ENCODE results near the gene EXOC3L4.
"Not testable (repeated sequence)": the region's sequence is repeated elsewhere in the genome, so short reads cannot be mapped to it uniquely, and the experiment has no call there.

The EXOC3L4 gene

GRCh38 chr14:103107941-103108748 lies 13.6 kb downstream of the EXOC3L4 start:
- H3K4me3 ChIP-seq (ENCODE audit: insufficient read depth, low read depth, low read length), result no peak overlapping the region
- WGBS, 2 experiments, result 61 to 62% methylated on average over 28 of the region's 28 CpGs
- peaks cover 45% of the 10 kb centered on the region for H3K27me3 ChIP-seq (ENCODE audit: control insufficient read depth, insufficient read depth, low read length, poor library complexity, severe bottlenecking)
- peaks cover 43% of the 10 kb centered on the region for H3K4me1 ChIP-seq (ENCODE audit: control insufficient read depth, insufficient read depth, low read length)
- no peaks in the 10 kb centered on the region for H3K9me3 ChIP-seq (ENCODE audit: control insufficient read depth, low read length)
- H3K27ac ChIP-seq (ENCODE audit: insufficient read depth, low read depth, low read length, poor library complexity, severe bottlenecking), result no peak overlapping the region
- no peaks in the 10 kb centered on the region for H3K36me3 ChIP-seq (ENCODE audit: control insufficient read depth, insufficient read depth, low read length)

- no peak overlapping the region for H3K4me3 ChIP-seq (ENCODE audit: insufficient read depth, low read depth, low read length)
- no peak overlapping the region for H3K27ac ChIP-seq (ENCODE audit: insufficient read depth, low read depth, low read length, poor library complexity, severe bottlenecking)
- WGBS, 2 experiments, result 32 to 40% methylated on average over 7 to 8 of the region's 9 CpGs
- H3K36me3 ChIP-seq (ENCODE audit: control insufficient read depth, insufficient read depth, low read length), result no peaks in the 10 kb centered on the region
- H3K4me1 ChIP-seq (ENCODE audit: control insufficient read depth, insufficient read depth, low read length), result peaks cover 38% of the 10 kb centered on the region
- H3K9me3 ChIP-seq (ENCODE audit: control insufficient read depth, low read length), result no peaks in the 10 kb centered on the region
- H3K27me3 ChIP-seq (ENCODE audit: control insufficient read depth, insufficient read depth, low read length, poor library complexity, severe bottlenecking), result peaks cover 39% of the 10 kb centered on the region
Observed at GRCh38 chr14:103108749-103109207, 14.3 kb downstream of the EXOC3L4 start.

- Histone ChIP-seq H3K4me1 (ENCODE audit: control insufficient read depth, insufficient read depth, low read length) (peaks cover 33% of the 10 kb centered on the region), H3K27ac (ENCODE audit: insufficient read depth, low read depth, low read length, poor library complexity, severe bottlenecking) (no peak overlapping the region)
Observed at GRCh38 chr14:103109535-103110441, 15.3 kb downstream of the EXOC3L4 start.

GRCh38 chr14:103110681-103111231 lies 16.2 kb downstream of the EXOC3L4 start:
- H3K27me3 ChIP-seq (ENCODE audit: control insufficient read depth, insufficient read depth, low read length, poor library complexity, severe bottlenecking), result peaks cover 20% of the 10 kb centered on the region
- no peaks in the 10 kb centered on the region for H3K36me3 ChIP-seq (ENCODE audit: control insufficient read depth, insufficient read depth, low read length)
- no peak overlapping the region for H3K27ac ChIP-seq (ENCODE audit: insufficient read depth, low read depth, low read length, poor library complexity, severe bottlenecking)
- 24 to 30% methylated on average over 14 of the region's 14 CpGs for WGBS, 2 experiments
- H3K9me3 ChIP-seq (ENCODE audit: control insufficient read depth, low read length), result no peaks in the 10 kb centered on the region
- no peak overlapping the region for H3K4me3 ChIP-seq (ENCODE audit: insufficient read depth, low read depth, low read length)
- peaks cover 32% of the 10 kb centered on the region for H3K4me1 ChIP-seq (ENCODE audit: control insufficient read depth, insufficient read depth, low read length)

More at GRCh38 chr14:103109535-103110441, 15.3 kb downstream of the EXOC3L4 start:
- H3K27me3 ChIP-seq (ENCODE audit: control insufficient read depth, insufficient read depth, low read length, poor library complexity, severe bottlenecking), result peaks cover 28% of the 10 kb centered on the region
- no peak overlapping the region for H3K4me3 ChIP-seq (ENCODE audit: insufficient read depth, low read depth, low read length)
- no peaks in the 10 kb centered on the region for H3K36me3 ChIP-seq (ENCODE audit: control insufficient read depth, insufficient read depth, low read length)
- 11 to 14% methylated on average over 32 of the region's 32 CpGs for WGBS, 2 experiments
- H3K9me3 ChIP-seq (ENCODE audit: control insufficient read depth, low read length), result no peaks in the 10 kb centered on the region

GRCh38 chr14:103111232-103111868 lies 16.8 kb downstream of the EXOC3L4 start:
- H3K27ac ChIP-seq (ENCODE audit: insufficient read depth, low read depth, low read length, poor library complexity, severe bottlenecking), result no peak overlapping the region
- WGBS, 2 experiments, result 71% methylated on average over 6 of the region's 6 CpGs
- H3K4me1 ChIP-seq (ENCODE audit: control insufficient read depth, insufficient read depth, low read length), result peaks cover 32% of the 10 kb centered on the region
- no peak overlapping the region for H3K4me3 ChIP-seq (ENCODE audit: insufficient read depth, low read depth, low read length)
- H3K9me3 ChIP-seq (ENCODE audit: control insufficient read depth, low read length), result no peaks in the 10 kb centered on the region
- H3K36me3 ChIP-seq (ENCODE audit: control insufficient read depth, insufficient read depth, low read length), result no peaks in the 10 kb centered on the region
- H3K27me3 ChIP-seq (ENCODE audit: control insufficient read depth, insufficient read depth, low read length, poor library complexity, severe bottlenecking), result peaks cover 18% of the 10 kb centered on the region

- no peak overlapping the region for H3K27ac ChIP-seq (ENCODE audit: insufficient read depth, low read depth, low read length, poor library complexity, severe bottlenecking)
- no peak overlapping the region for H3K4me3 ChIP-seq (ENCODE audit: insufficient read depth, low read depth, low read length)
- no peaks in the 10 kb centered on the region for H3K36me3 ChIP-seq (ENCODE audit: control insufficient read depth, insufficient read depth, low read length)
- WGBS, 2 experiments, result 78 to 85% methylated on average over 11 of the region's 11 CpGs
- H3K4me1 ChIP-seq (ENCODE audit: control insufficient read depth, insufficient read depth, low read length), result peaks cover 32% of the 10 kb centered on the region
- H3K9me3 ChIP-seq (ENCODE audit: control insufficient read depth, low read length), result no peaks in the 10 kb centered on the region
- peaks cover 18% of the 10 kb centered on the region for H3K27me3 ChIP-seq (ENCODE audit: control insufficient read depth, insufficient read depth, low read length, poor library complexity, severe bottlenecking)
Observed at GRCh38 chr14:103112400-103113243, 18.1 kb downstream of the EXOC3L4 start.

GRCh38 chr14:103113303-103113702 lies 18.8 kb downstream of the EXOC3L4 start:
- H3K27ac ChIP-seq (ENCODE audit: insufficient read depth, low read depth, low read length, poor library complexity, severe bottlenecking), result no peak overlapping the region
- H3K4me1 ChIP-seq (ENCODE audit: control insufficient read depth, insufficient read depth, low read length), result peaks cover 32% of the 10 kb centered on the region
- peaks cover 18% of the 10 kb centered on the region for H3K27me3 ChIP-seq (ENCODE audit: control insufficient read depth, insufficient read depth, low read length, poor library complexity, severe bottlenecking)
- H3K9me3 ChIP-seq (ENCODE audit: control insufficient read depth, low read length), result no peaks in the 10 kb centered on the region
- 87 to 92% methylated on average over 5 of the region's 5 CpGs for WGBS, 2 experiments
- no peaks in the 10 kb centered on the region for H3K36me3 ChIP-seq (ENCODE audit: control insufficient read depth, insufficient read depth, low read length)
- no peak overlapping the region for H3K4me3 ChIP-seq (ENCODE audit: insufficient read depth, low read depth, low read length)

- Histone ChIP-seq H3K36me3 (ENCODE audit: control insufficient read depth, insufficient read depth, low read length) (no peaks in the 10 kb centered on the region), H3K4me3 (ENCODE audit: insufficient read depth, low read depth, low read length) (no peak overlapping the region), H3K27ac (ENCODE audit: insufficient read depth, low read depth, low read length, poor library complexity, severe bottlenecking) (no peak overlapping the region), H3K4me1 (ENCODE audit: control insufficient read depth, insufficient read depth, low read length) (peaks cover 31% of the 10 kb centered on the region), H3K27me3 (ENCODE audit: control insufficient read depth, insufficient read depth, low read length, poor library complexity, severe bottlenecking) (peaks cover 18% of the 10 kb centered on the region), H3K9me3 (ENCODE audit: control insufficient read depth, low read length) (no peaks in the 10 kb centered on the region)
- WGBS, 2 experiments, result 89 to 95% methylated on average over 13 of the region's 13 CpGs
Observed at GRCh38 chr14:103113774-103114173, 19.2 kb downstream of the EXOC3L4 start.

GRCh38 chr14:103115086-103115679 lies 20.7 kb downstream of the EXOC3L4 start:
- WGBS, 2 experiments, result 93% methylated on average over 12 of the region's 12 CpGs
- not testable (repeated sequence) for H3K27ac ChIP-seq (ENCODE audit: insufficient read depth, low read depth, low read length, poor library complexity, severe bottlenecking); H3K36me3 ChIP-seq (ENCODE audit: control insufficient read depth, insufficient read depth, low read length); H3K4me3 ChIP-seq (ENCODE audit: insufficient read depth, low read depth, low read length); H3K9me3 ChIP-seq (ENCODE audit: control insufficient read depth, low read length)
- peaks cover 12% of the 10 kb centered on the region for H3K27me3 ChIP-seq (ENCODE audit: control insufficient read depth, insufficient read depth, low read length, poor library complexity, severe bottlenecking)
- H3K4me1 ChIP-seq (ENCODE audit: control insufficient read depth, insufficient read depth, low read length), result peaks cover 24% of the 10 kb centered on the region
